Fibroblast of the aortic adventitia (primary cell): Measurements from ENCODE around the gene TNFRSF18. TPM values are rescaled to one million over a fixed set of nuclear protein-coding genes. Genes with fewer than 3 reads are reported as not detected.

ENCODE experiments used
- DNase-seq: peaks from one replicate; pipeline ENCODE4 v3.0.0-alpha.2; 2010; ENCODE audit warnings: low read depth
- H3K4me3 ChIP-seq: 2 replicates; pipeline ENCODE4 v1.5.1; 2011; ENCODE audit warnings: low read depth, mild to moderate bottlenecking, control low read depth, low read length, moderate library complexity
- total RNA-seq: library from RNA; depleted of rRNA; stranded (reverse); fragments of >200 nt; gene quantifications from 2 replicates; pipeline ENCODE4 v1.2.3, GENCODE V29; 2012; ENCODE audit warnings: low replicate concordance
- TF ChIP-seq, protein P1 (sequence below): IDR thresholded peaks from 2 replicates; pipeline ENCODE4 v1.5.1; 2011; ENCODE audit warnings: mild to moderate bottlenecking, low read length, control low read depth, inconsistent platforms; ENCODE audit not compliant: insufficient read depth

Gene TNFRSF18
- total RNA-seq, 1 donor: not detected

DNA sequence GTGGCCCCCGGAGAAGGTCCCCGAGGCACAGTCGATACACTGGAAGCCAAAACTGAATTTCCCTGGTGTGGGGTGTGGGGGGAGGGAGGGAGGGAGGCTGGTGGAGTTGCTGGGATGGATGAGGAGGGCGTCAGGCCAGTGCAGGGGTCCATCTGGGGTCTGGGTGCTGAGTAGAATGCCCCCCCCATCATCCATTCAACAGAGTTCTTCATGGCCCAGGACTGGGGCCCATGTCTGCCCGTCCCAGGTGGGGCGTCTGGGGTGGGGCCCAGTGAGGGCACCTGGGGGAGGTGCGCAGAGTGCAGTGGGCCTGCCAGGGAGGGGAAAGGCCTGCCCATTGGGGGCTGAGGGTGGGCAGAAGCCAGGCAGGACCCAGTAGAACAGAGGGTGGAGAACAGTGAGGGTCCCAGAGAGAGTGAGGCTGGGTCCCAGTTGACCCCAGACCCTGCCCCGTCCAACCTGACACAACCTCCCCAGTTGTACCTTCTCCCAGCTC, 1.9 kb downstream of the TNFRSF18 start:
- no peak overlapping the region for H3K4me3 ChIP-seq
- DNase-seq: no peak
- TF ChIP-seq, protein P1, sequence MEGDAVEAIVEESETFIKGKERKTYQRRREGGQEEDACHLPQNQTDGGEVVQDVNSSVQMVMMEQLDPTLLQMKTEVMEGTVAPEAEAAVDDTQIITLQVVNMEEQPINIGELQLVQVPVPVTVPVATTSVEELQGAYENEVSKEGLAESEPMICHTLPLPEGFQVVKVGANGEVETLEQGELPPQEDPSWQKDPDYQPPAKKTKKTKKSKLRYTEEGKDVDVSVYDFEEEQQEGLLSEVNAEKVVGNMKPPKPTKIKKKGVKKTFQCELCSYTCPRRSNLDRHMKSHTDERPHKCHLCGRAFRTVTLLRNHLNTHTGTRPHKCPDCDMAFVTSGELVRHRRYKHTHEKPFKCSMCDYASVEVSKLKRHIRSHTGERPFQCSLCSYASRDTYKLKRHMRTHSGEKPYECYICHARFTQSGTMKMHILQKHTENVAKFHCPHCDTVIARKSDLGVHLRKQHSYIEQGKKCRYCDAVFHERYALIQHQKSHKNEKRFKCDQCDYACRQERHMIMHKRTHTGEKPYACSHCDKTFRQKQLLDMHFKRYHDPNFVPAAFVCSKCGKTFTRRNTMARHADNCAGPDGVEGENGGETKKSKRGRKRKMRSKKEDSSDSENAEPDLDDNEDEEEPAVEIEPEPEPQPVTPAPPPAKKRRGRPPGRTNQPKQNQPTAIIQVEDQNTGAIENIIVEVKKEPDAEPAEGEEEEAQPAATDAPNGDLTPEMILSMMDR: no peak

DNA sequence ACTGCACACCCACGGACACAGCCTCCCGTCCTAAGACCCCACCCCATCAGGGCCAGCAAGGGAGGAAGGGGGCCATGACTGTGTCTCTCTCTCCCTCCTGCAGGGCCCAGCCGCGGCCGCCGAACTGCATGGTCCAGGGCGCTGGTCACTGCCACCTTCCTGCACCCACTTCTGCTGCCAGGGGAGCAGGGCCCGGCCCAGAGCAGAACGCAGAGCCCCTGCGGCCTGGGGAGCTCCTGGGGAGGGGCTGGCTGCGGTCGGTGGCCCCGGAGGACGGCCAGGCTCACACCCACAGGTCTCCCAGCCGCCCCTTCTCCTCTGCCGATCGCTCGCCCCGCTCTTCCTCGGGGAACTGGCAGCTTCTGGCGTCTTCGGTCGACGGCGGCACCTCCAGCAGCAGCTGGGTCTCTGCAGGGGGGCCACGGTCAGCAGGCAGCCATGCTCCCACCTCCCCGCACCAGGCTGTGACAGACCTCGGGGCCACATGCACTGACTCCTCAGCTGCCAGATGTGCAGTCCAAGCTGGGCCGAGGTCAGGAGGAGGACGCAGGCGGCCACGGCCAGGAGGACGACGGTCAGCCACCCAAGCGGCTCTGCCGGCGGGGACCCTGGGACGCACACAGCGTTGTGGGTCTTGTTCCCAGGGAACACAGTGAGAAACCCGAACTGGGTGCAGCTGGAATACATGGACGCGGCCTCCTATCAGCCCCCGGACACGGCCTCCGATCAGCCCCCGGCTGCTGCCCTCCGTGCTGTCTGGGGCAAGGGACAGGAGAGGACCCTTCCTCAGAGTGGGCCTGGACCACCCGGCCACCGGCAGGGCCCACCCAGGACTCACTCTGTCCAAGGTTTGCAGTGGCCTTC, 2.6 kb downstream of the TNFRSF18 start:
- no peak overlapping the region for H3K4me3 ChIP-seq
- no peak for DNase-seq
- TF ChIP-seq, protein P1: no peak

DNA sequence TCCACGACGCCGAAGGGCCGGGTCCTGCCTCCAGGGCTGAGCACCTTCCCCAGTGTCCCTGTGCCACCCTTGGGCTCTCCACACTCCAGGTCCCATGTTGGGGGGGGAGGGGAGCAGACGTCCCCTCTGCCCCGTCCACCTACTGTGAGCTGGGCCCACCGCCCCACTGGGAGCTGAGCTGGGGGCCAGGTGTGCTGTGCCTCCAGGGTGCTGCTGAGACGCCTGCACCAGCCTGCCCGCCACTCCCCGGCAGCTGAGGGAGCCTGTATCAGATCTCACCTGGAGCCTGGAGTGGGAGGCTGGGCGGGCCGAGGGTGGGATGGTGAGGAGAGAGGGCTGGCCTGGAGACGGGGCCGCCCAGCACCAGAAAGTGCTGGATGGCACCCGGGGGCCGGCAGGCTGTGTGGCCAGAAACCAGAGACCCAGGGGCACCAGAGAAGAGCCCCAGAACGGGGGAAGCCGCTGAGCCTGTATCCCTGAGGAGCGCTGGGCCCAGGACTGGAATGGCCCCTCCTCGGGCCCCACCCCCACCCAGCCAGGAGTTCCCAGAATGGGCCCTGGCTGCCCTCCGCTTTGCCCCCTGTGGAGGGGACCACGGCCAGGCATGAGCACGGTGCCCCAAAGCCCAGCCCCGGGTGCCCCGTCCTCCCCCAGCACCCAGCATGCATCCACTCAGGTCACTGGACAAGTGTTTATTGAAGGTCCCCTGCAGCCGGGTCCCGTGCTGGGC, 3.4 kb downstream of the TNFRSF18 start:
- DNase-seq: no peak
- TF ChIP-seq, protein P1: no peak
- H3K4me3 ChIP-seq: no peak overlapping the region

DNA sequence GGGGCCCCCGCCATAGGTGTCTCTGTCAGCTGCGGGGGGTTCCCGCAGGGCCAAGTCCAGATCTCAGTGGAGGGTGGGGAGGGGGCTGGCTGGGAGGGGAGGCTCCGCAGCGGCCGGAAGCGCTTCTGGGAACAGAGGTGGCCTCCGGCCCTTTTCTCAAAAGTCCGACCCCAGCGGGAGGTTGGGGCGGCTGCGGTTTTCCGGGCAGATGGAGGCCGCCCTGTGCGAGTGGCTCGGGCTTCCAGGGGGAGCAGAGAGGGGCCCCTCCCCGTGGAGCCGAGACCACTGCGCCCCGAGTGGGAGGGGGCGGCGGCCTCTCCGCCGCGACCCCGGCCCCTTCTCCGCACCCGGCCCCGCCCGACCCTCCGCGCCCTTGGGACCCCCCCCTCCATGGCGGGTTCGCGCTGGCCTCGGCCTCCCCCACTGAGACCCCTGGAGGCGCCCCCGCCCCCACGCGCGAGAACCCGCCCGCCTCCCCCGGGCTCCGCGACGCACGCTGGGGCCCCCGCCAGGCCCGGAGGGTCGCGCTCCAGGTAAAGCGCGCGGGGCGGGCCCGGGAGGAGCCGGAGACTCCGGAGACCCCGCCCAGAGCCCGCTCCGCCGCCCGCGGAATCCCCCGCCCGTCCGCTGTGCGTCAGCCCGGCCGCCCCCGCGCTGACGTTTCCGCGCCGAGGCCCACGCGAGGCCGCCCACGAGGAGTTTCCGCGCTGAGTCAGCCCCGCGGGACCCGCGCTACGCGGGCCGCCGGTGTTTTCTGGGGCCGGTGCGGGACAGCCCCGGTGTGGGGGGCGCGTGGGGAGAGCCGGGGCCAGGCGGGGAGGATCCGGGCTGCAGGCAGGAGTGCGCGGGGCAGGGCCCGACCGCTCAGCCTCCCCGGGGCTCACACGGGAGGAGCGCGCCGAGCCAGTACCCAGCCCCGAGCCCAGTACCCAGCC, 5.2 kb downstream of the TNFRSF18 start:
- peak; percentile 37 for DNase-seq
- TF ChIP-seq, protein P1: no peak
- H3K4me3 ChIP-seq: peak overlapping the region; percentile 48

DNA sequence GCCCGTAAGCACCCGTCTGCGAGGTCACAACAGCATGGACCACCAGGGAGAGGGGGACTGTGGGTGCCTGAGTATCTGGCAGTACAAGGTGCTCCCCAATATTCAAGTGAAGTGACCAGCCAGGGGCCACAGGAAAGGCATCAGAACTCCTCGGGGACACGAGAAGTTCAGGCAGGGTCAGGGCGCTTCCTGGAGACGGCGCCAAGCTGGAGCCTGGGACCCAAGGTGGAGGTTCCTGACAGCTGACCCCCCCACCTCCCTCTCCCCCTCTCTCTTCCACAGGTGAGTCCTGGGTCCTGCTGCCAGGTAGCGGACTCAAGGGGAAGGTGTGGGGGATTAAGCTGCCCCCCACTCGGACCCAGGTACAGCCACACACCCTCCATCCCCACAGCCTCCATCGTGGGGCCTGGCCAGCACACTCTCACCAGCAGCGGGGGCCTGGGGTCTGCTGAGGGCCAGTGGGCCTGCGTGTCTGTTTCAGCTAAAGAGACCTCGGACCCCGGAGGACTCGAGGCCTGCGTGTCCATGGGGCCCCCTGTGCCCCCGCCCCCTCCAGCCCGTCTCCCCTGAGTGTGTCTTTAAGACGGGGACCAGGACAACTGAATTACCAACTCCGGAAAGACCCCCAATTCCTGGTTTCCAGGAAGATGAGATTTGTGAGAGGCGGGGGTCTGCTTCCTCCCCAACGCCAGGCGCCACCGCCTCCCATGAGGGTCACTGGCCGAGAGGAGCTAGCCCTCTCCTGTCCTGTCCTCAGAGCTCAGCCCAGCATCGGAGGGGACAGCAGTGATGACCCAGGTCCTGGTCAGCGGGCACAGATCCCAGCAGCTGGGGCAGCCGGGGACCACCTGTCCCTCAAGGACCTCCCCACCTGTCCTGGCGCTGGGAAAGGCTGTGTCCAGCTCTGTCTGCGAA, 6.2 kb downstream of the TNFRSF18 start:
- no peak overlapping the region for H3K4me3 ChIP-seq
- DNase-seq: no peak
- TF ChIP-seq, protein P1: no peak
